ENCODE data around the gene CTSE.

DNA sequence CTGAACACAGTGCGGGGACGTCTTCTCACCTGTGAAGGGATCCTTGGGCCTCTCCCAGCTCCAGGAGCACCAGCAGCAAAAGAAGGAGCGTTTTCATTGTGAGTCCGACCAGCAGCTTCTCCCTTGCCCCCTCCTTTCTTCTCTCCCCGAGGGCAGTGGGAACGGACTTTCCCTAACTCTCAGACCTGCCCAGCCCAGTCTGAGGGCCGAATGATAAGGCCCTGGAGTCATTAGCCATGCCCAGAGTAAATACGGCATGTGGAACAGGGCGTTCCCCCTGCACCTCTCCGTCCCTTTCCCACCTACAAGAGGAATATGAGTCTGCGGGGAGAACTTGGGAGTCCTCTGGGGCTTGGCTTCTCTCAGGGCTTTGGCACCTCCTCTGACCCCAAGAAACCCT is at the start of gene CTSE:
- TF ChIP-seq POLR2AphosphoS5 (IDR thresholded peaks at IDR 0.05; ENCODE audit: low read depth) (no peak), STAT1 (IDR thresholded peaks at IDR 0.05; ENCODE audit: unreplicated experiment) (no peak), EZH2 (IDR thresholded peaks at IDR 0.05; ENCODE audit: low read depth, unreplicated experiment) (no peak), EZH2phosphoT487 (IDR thresholded peaks at IDR 0.05; ENCODE audit: unreplicated experiment) (no peak), CREB1 (CRISPR knock-in tag; IDR thresholded peaks at IDR 0.05; ENCODE audit: low read depth) (no peak), NANOG (IDR thresholded peaks at IDR 0.05; ENCODE audit: borderline replicate concordance) (no peak), JUNB (IDR thresholded peaks at IDR 0.05; ENCODE audit: unreplicated experiment) (no peak), ZNF331 (CRISPR knock-in tag; IDR thresholded peaks at IDR 0.05; ENCODE audit: low read depth) (no peak), ZNF114 (CRISPR knock-in tag; IDR thresholded peaks at IDR 0.05) (no peak)
- TF ChIP-seq, protein P1, sequence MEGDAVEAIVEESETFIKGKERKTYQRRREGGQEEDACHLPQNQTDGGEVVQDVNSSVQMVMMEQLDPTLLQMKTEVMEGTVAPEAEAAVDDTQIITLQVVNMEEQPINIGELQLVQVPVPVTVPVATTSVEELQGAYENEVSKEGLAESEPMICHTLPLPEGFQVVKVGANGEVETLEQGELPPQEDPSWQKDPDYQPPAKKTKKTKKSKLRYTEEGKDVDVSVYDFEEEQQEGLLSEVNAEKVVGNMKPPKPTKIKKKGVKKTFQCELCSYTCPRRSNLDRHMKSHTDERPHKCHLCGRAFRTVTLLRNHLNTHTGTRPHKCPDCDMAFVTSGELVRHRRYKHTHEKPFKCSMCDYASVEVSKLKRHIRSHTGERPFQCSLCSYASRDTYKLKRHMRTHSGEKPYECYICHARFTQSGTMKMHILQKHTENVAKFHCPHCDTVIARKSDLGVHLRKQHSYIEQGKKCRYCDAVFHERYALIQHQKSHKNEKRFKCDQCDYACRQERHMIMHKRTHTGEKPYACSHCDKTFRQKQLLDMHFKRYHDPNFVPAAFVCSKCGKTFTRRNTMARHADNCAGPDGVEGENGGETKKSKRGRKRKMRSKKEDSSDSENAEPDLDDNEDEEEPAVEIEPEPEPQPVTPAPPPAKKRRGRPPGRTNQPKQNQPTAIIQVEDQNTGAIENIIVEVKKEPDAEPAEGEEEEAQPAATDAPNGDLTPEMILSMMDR (conservative IDR thresholded peaks at IDR 0.05; ENCODE audit: low read depth in 2 of 2): no peak
- TF ChIP-seq, protein P2, sequence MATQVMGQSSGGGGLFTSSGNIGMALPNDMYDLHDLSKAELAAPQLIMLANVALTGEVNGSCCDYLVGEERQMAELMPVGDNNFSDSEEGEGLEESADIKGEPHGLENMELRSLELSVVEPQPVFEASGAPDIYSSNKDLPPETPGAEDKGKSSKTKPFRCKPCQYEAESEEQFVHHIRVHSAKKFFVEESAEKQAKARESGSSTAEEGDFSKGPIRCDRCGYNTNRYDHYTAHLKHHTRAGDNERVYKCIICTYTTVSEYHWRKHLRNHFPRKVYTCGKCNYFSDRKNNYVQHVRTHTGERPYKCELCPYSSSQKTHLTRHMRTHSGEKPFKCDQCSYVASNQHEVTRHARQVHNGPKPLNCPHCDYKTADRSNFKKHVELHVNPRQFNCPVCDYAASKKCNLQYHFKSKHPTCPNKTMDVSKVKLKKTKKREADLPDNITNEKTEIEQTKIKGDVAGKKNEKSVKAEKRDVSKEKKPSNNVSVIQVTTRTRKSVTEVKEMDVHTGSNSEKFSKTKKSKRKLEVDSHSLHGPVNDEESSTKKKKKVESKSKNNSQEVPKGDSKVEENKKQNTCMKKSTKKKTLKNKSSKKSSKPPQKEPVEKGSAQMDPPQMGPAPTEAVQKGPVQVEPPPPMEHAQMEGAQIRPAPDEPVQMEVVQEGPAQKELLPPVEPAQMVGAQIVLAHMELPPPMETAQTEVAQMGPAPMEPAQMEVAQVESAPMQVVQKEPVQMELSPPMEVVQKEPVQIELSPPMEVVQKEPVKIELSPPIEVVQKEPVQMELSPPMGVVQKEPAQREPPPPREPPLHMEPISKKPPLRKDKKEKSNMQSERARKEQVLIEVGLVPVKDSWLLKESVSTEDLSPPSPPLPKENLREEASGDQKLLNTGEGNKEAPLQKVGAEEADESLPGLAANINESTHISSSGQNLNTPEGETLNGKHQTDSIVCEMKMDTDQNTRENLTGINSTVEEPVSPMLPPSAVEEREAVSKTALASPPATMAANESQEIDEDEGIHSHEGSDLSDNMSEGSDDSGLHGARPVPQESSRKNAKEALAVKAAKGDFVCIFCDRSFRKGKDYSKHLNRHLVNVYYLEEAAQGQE (IDR thresholded peaks at IDR 0.05; ENCODE audit: unreplicated experiment): no peak
- TF ChIP-seq, protein P3, sequence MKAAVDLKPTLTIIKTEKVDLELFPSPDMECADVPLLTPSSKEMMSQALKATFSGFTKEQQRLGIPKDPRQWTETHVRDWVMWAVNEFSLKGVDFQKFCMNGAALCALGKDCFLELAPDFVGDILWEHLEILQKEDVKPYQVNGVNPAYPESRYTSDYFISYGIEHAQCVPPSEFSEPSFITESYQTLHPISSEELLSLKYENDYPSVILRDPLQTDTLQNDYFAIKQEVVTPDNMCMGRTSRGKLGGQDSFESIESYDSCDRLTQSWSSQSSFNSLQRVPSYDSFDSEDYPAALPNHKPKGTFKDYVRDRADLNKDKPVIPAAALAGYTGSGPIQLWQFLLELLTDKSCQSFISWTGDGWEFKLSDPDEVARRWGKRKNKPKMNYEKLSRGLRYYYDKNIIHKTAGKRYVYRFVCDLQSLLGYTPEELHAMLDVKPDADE (IDR thresholded peaks at IDR 0.05): no peak
